ENCODE measurements around the gene SELENOV.

The SELENOV gene

GRCh38 chr19:39492788-39493187 lies 22.2 kb upstream of the SELENOV start:
- no peak overlapping the region for H3K4me3 ChIP-seq (ENCODE audit: low read length in 2 of 2)
- no peak overlapping the region for H3K9ac ChIP-seq (ENCODE audit: low read depth in 1 of 2, low read length in 2 of 2)
- no peak overlapping the region for H3K27ac ChIP-seq (ENCODE audit: low read depth in 2 of 2, low read length in 2 of 2)
- no peaks in the 10 kb centered on the region for H3K4me1 ChIP-seq (ENCODE audit: control insufficient read depth in 2 of 2, insufficient read depth in 2 of 2, low read length in 2 of 2)
- peaks cover 15 to 28% of the 10 kb centered on the region in 2 donors for H3K36me3 ChIP-seq (ENCODE audit: control insufficient read depth in 2 of 2, insufficient read depth in 2 of 2, low read length in 2 of 2)
- H3K27me3 ChIP-seq (ENCODE audit: control insufficient read depth in 2 of 2, insufficient read depth in 2 of 2, low read length in 2 of 2): peaks cover under 1 to 3% of the 10 kb centered on the region in 2 donors
- no peaks in the 10 kb centered on the region for H3K9me3 ChIP-seq (ENCODE audit: control insufficient read depth in 2 of 2, low read length in 2 of 2)

- H3K36me3 ChIP-seq (ENCODE audit: control insufficient read depth in 2 of 2, insufficient read depth in 2 of 2, low read length in 2 of 2): peaks cover 2 to 10% of the 10 kb centered on the region in 2 donors
- peaks cover 17% of the 10 kb centered on the region in 2 donors for H3K27me3 ChIP-seq (ENCODE audit: control insufficient read depth in 2 of 2, insufficient read depth in 2 of 2, low read length in 2 of 2)
- H3K4me3 ChIP-seq (ENCODE audit: low read length in 2 of 2): no peak overlapping the region
- H3K9ac ChIP-seq (ENCODE audit: low read depth in 1 of 2, low read length in 2 of 2): no peak overlapping the region
- peaks cover 6 to 8% of the 10 kb centered on the region in 2 donors for H3K4me1 ChIP-seq (ENCODE audit: control insufficient read depth in 2 of 2, insufficient read depth in 2 of 2, low read length in 2 of 2)
- no peaks in the 10 kb centered on the region for H3K9me3 ChIP-seq (ENCODE audit: control insufficient read depth in 2 of 2, low read length in 2 of 2)
- no peak overlapping the region for H3K27ac ChIP-seq (ENCODE audit: low read depth in 2 of 2, low read length in 2 of 2)
Observed at GRCh38 chr19:39494661-39495060, 20.3 kb upstream of the SELENOV start.

DNA sequence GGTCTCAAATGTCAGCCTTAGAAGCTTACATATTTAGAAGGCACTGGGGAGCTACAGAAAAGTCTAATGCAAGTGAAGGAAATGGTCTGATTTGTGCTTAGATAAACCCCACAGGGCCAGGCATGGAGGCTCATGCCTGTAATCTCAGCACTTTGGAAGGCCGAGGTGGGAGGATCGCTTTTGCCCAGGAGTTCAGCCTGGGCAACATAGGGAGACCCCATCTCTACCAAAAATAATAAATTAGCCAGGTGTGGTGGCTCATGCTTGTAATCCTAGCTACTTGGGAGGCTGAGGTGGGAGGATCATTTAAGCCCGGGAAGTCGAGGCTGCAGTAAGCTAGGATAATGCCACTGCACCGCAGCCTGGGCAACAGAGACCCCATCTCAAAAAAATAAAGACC lies 18.9 kb upstream of the SELENOV start:
- no peak overlapping the region for H3K9ac ChIP-seq (ENCODE audit: low read depth in 1 of 2, low read length in 2 of 2)
- H3K4me3 ChIP-seq (ENCODE audit: low read length in 2 of 2): no peak overlapping the region
- peaks cover 0 to under 1% of the 10 kb centered on the region in 2 donors for H3K36me3 ChIP-seq (ENCODE audit: control insufficient read depth in 2 of 2, insufficient read depth in 2 of 2, low read length in 2 of 2)
- no peak overlapping the region for H3K27ac ChIP-seq (ENCODE audit: low read depth in 2 of 2, low read length in 2 of 2)
- H3K9me3 ChIP-seq (ENCODE audit: control insufficient read depth in 2 of 2, low read length in 2 of 2): no peaks in the 10 kb centered on the region
- H3K27me3 ChIP-seq (ENCODE audit: control insufficient read depth in 2 of 2, insufficient read depth in 2 of 2, low read length in 2 of 2): peaks cover 26 to 27% of the 10 kb centered on the region in 2 donors
- peaks cover 6 to 8% of the 10 kb centered on the region in 2 donors for H3K4me1 ChIP-seq (ENCODE audit: control insufficient read depth in 2 of 2, insufficient read depth in 2 of 2, low read length in 2 of 2)

- Histone ChIP-seq H3K4me3 (ENCODE audit: low read length in 2 of 2) (no peak overlapping the region), H3K9ac (ENCODE audit: low read depth in 1 of 2, low read length in 2 of 2) (no peak overlapping the region), H3K4me1 (ENCODE audit: control insufficient read depth in 2 of 2, insufficient read depth in 2 of 2, low read length in 2 of 2) (peaks cover 8% of the 10 kb centered on the region in 2 donors), H3K27ac (ENCODE audit: low read depth in 2 of 2, low read length in 2 of 2) (no peak overlapping the region), H3K36me3 (ENCODE audit: control insufficient read depth in 2 of 2, insufficient read depth in 2 of 2, low read length in 2 of 2) (no peaks in the 10 kb centered on the region), H3K27me3 (ENCODE audit: control insufficient read depth in 2 of 2, insufficient read depth in 2 of 2, low read length in 2 of 2) (peaks cover 26 to 31% of the 10 kb centered on the region in 2 donors), H3K9me3 (ENCODE audit: control insufficient read depth in 2 of 2, low read length in 2 of 2) (no peaks in the 10 kb centered on the region)
Observed at GRCh38 chr19:39497701-39497995, 17.3 kb upstream of the SELENOV start.

DNA sequence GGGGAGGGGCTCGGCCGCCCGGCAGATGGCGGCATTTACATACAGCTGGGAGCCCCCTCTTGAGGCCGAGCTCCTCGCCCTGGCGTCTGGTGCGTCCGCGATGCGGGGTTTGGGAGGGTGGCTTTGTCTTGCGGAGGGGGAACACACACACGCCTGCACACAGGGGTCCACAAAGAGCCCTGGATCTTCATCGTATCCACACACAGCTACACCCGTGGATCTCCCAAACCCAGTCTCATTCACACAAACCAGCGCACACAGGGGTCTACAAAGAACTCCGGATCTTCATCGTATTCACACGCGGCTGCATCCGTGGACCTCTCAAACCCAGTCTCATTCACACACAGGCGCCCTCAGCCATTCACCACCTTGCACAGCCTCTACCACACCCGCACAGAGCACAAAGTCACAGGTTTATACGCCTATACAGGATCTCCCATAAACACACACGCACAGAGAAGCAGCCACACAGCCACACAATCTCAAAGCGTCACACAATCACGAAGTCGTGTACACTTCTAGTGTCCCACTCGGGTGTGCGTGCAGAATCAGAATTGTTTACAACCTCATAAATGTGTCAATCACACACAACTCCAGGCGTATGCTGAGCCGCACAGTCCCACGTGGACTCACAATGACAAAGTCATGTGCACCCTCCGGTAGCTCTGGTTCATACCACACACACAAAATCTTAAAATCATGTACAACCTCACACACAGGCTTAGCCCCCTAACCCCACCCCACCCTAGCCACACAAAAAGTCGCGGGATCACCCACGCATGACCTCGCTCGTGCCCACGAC lies 16.7 kb upstream of the SELENOV start:
- H3K9me3 ChIP-seq (ENCODE audit: control insufficient read depth in 2 of 2, low read length in 2 of 2): no peaks in the 10 kb centered on the region
- no peaks in the 10 kb centered on the region for H3K36me3 ChIP-seq (ENCODE audit: control insufficient read depth in 2 of 2, insufficient read depth in 2 of 2, low read length in 2 of 2)
- H3K27me3 ChIP-seq (ENCODE audit: control insufficient read depth in 2 of 2, insufficient read depth in 2 of 2, low read length in 2 of 2): peaks cover 26 to 31% of the 10 kb centered on the region in 2 donors
- peaks cover 8 to 9% of the 10 kb centered on the region in 2 donors for H3K4me1 ChIP-seq (ENCODE audit: control insufficient read depth in 2 of 2, insufficient read depth in 2 of 2, low read length in 2 of 2)
- H3K4me3 ChIP-seq (ENCODE audit: low read length in 2 of 2): peak overlapping the region in 1 of 2 donors; percentile 48
- no peak overlapping the region for H3K9ac ChIP-seq (ENCODE audit: low read depth in 1 of 2, low read length in 2 of 2)
- no peak overlapping the region for H3K27ac ChIP-seq (ENCODE audit: low read depth in 2 of 2, low read length in 2 of 2)

DNA sequence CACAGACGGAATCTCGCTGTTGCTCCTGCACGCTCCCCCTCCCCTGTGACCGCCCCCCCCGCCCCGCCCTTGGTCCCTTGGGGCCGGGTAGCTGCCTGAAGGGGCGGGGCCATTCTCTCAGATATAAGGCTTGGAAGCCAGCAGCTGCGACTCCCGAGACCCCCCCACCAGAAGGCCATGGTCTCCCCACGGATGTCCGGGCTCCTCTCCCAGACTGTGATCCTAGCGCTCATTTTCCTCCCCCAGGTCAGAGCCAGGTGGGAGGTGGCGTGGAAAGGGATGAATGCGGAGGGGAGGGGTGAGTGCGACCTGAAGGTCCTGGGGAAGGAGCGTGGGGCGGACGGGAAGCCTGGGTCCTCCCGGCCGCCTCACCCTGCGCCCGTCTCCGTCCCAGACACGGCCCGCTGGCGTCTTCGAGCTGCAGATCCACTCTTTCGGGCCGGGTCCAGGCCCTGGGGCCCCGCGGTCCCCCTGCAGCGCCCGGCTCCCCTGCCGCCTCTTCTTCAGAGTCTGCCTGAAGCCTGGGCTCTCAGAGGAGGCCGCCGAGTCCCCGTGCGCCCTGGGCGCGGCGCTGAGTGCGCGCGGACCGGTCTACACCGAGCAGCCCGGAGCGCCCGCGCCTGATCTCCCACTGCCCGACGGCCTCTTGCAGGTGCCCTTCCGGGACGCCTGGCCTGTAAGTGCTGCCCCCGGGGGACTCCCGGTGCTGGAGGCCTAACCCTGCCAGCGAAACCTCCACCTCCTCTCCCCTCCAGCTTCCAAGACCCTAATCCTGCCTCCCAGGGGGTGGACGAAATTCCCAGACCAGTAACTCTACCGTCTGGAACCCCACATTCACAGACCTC lies 15.9 kb upstream of the SELENOV start, which contains the start of gene DLL3:
Gene DLL3 (plus strand): TSS at position 150 of the 845 bp plus-strand sequence. CDS start 28 bp downstream, at position 178.
- Histone ChIP-seq H3K9ac (ENCODE audit: low read depth in 1 of 2, low read length in 2 of 2) (no peak within 1 kb of the TSS), H3K36me3 (ENCODE audit: control insufficient read depth in 2 of 2, insufficient read depth in 2 of 2, low read length in 2 of 2) (no peaks in the 10 kb centered on the region), H3K4me3 (ENCODE audit: low read length in 2 of 2) (peak within 1 kb of the TSS in 1 of 2 donors; percentile 48), H3K9me3 (ENCODE audit: control insufficient read depth in 2 of 2, low read length in 2 of 2) (no peaks in the 10 kb centered on the region), H3K27me3 (ENCODE audit: control insufficient read depth in 2 of 2, insufficient read depth in 2 of 2, low read length in 2 of 2) (peaks cover 30 to 31% of the 10 kb centered on the region in 2 donors), H3K27ac (ENCODE audit: low read depth in 2 of 2, low read length in 2 of 2) (no peak within 1 kb of the TSS), H3K4me1 (ENCODE audit: control insufficient read depth in 2 of 2, insufficient read depth in 2 of 2, low read length in 2 of 2) (peaks cover 8 to 9% of the 10 kb centered on the region in 2 donors)

DNA sequence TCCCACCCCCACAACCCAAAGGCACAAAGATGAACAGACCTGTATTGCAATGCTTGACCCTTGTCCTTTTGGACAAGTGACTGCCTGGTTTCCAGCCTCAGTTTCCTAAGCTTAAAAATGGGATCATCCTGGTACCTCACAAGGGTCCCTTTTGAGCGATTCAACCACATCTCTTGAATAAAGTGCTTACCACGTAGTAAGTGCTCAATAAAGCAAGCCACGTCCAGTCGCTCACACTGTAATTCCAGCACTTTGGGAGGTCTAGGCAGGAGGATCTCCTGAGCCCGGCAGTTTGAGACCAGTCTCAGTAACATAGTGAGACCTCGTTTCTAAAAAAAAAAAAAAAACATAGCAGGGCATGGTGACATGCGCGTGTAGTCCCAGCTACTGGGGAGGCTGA lies 15.0 kb upstream of the SELENOV start:
- Histone ChIP-seq H3K9ac (ENCODE audit: low read depth in 1 of 2, low read length in 2 of 2) (no peak overlapping the region), H3K36me3 (ENCODE audit: control insufficient read depth in 2 of 2, insufficient read depth in 2 of 2, low read length in 2 of 2) (no peaks in the 10 kb centered on the region), H3K4me3 (ENCODE audit: low read length in 2 of 2) (no peak overlapping the region), H3K27me3 (ENCODE audit: control insufficient read depth in 2 of 2, insufficient read depth in 2 of 2, low read length in 2 of 2) (peaks cover 31% of the 10 kb centered on the region in 2 donors), H3K27ac (ENCODE audit: low read depth in 2 of 2, low read length in 2 of 2) (no peak overlapping the region), H3K4me1 (ENCODE audit: control insufficient read depth in 2 of 2, insufficient read depth in 2 of 2, low read length in 2 of 2) (peaks cover 8 to 9% of the 10 kb centered on the region in 2 donors), H3K9me3 (ENCODE audit: control insufficient read depth in 2 of 2, low read length in 2 of 2) (no peaks in the 10 kb centered on the region)

DNA sequence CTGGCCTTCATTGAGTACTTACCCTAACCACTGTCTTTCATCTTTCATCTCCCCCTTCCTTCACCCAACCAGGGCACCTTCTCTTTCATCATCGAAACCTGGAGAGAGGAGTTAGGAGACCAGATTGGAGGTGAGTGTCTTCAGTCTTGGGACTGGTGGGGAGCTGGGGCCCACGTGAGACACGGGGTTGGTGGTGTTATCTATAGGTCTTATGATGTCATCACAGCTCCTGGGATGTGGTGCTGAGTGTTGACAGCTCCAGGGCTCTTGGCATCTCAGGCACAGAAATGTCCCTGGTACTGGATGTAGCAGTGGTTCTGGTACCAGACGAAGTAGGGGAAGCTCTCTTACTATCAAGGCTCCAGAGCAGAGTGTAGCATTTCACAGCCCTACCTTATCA lies 14.4 kb upstream of the SELENOV start:
- Histone ChIP-seq H3K27me3 (ENCODE audit: control insufficient read depth in 2 of 2, insufficient read depth in 2 of 2, low read length in 2 of 2) (peaks cover 35 to 37% of the 10 kb centered on the region in 2 donors), H3K4me1 (ENCODE audit: control insufficient read depth in 2 of 2, insufficient read depth in 2 of 2, low read length in 2 of 2) (peaks cover 8 to 9% of the 10 kb centered on the region in 2 donors), H3K4me3 (ENCODE audit: low read length in 2 of 2) (no peak overlapping the region), H3K27ac (ENCODE audit: low read depth in 2 of 2, low read length in 2 of 2) (no peak overlapping the region), H3K9ac (ENCODE audit: low read depth in 1 of 2, low read length in 2 of 2) (no peak overlapping the region), H3K9me3 (ENCODE audit: control insufficient read depth in 2 of 2, low read length in 2 of 2) (no peaks in the 10 kb centered on the region), H3K36me3 (ENCODE audit: control insufficient read depth in 2 of 2, insufficient read depth in 2 of 2, low read length in 2 of 2) (no peaks in the 10 kb centered on the region)

DNA sequence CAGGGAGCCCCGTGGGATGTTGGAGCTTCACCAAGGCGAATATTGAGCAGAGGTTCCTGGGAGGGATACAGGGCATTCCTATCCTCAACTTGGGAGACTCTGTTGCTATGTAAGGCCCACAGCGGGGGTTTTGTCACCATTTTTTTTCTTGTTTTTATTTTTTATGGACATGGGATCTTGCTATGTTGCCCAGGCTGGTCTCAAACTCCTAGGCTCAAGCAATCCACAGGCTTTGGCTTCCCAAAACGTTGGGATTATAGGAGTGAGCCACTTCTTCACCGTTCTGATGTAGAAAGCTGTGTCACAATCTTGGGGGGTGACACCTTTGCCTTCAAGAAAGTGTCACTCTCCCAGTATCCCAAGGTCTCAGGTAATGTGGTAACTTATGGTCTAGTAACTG lies 13.6 kb upstream of the SELENOV start:
- H3K4me1 ChIP-seq (ENCODE audit: control insufficient read depth in 2 of 2, insufficient read depth in 2 of 2, low read length in 2 of 2): peaks cover 8 to 9% of the 10 kb centered on the region in 2 donors
- H3K27ac ChIP-seq (ENCODE audit: low read depth in 2 of 2, low read length in 2 of 2): no peak overlapping the region
- peaks cover 37 to 42% of the 10 kb centered on the region in 2 donors for H3K27me3 ChIP-seq (ENCODE audit: control insufficient read depth in 2 of 2, insufficient read depth in 2 of 2, low read length in 2 of 2)
- no peaks in the 10 kb centered on the region for H3K9me3 ChIP-seq (ENCODE audit: control insufficient read depth in 2 of 2, low read length in 2 of 2)
- H3K4me3 ChIP-seq (ENCODE audit: low read length in 2 of 2): no peak overlapping the region
- no peak overlapping the region for H3K9ac ChIP-seq (ENCODE audit: low read depth in 1 of 2, low read length in 2 of 2)
- H3K36me3 ChIP-seq (ENCODE audit: control insufficient read depth in 2 of 2, insufficient read depth in 2 of 2, low read length in 2 of 2): no peaks in the 10 kb centered on the region
